SK-N-SH treated with all-trans-retinoic acid at 6 μM for 48 hours (cell line): ENCODE results near the gene HAUS1.

Experiments
- ATAC-seq: fragments of 200-7000 bp; cut with Tn5 transposase; 3 replicates; pipeline ENCODE4 v1.9.1; 2020; ENCODE audit warnings: mild to moderate bottlenecking, moderate library complexity
- ARNTL ChIP-seq: fragments of 450-650 bp; formaldehyde crosslinking; IDR thresholded peaks from 2 replicates; pipeline ENCODE4 v1.5.0; 2020; ENCODE audit warnings: low read depth, mild to moderate bottlenecking, moderate library complexity, borderline replicate concordance
- BACH2 ChIP-seq: fragments of 250-450 bp; sonication (Bioruptor Pico); IDR thresholded peaks from 2 replicates; pipeline ENCODE4 v1.9.0; 2021; ENCODE audit warnings: mild to moderate bottlenecking, borderline replicate concordance
- CSDC2 ChIP-seq: fragments of 250-450 bp; sonication (Bioruptor Pico); IDR thresholded peaks from 2 replicates; pipeline ENCODE4 v1.5.0; 2020; ENCODE audit warnings: mild to moderate bottlenecking, moderate library complexity
- GLIS3 ChIP-seq: fragments of 250-450 bp; sonication (Bioruptor Pico); IDR thresholded peaks from 2 replicates; pipeline ENCODE4 v1.5.0; 2020; ENCODE audit warnings: mild to moderate bottlenecking, moderate library complexity
- ISL1 ChIP-seq: fragments of 250-450 bp; sonication (Bioruptor Pico); IDR thresholded peaks from 2 replicates; pipeline ENCODE4 v2.1.2; 2022; ENCODE audit warnings: mild to moderate bottlenecking, moderate library complexity
- OSR1 ChIP-seq: fragments of 250-450 bp; sonication (Bioruptor Pico); IDR thresholded peaks from 2 replicates; pipeline ENCODE4 v1.8.0; 2022; ENCODE audit warnings: moderate library complexity, mild to moderate bottlenecking, inconsistent platforms
- PPARA ChIP-seq: fragments of 250-450 bp; sonication (Bioruptor Pico); IDR thresholded peaks from 2 replicates; pipeline ENCODE4 v1.5.0; 2020; ENCODE audit warnings: mild to moderate bottlenecking, borderline replicate concordance
- RARB ChIP-seq: fragments of 250-450 bp; sonication (Bioruptor Pico); IDR thresholded peaks from 2 replicates; pipeline ENCODE4 v1.8.0; 2021; ENCODE audit warnings: mild to moderate bottlenecking, moderate library complexity
- SNAI2 ChIP-seq: fragments of 250-450 bp; sonication (Bioruptor Pico); IDR thresholded peaks from 2 replicates; pipeline ENCODE4 v1.5.0; 2020; ENCODE audit warnings: mild to moderate bottlenecking, moderate library complexity
- TCF4 ChIP-seq: fragments of 250-450 bp; sonication (Bioruptor Pico); IDR thresholded peaks from 2 replicates; pipeline ENCODE4 v1.8.0; 2021; ENCODE audit warnings: mild to moderate bottlenecking, moderate library complexity, borderline replicate concordance
- ZC3H10 ChIP-seq: fragments of 250-450 bp; sonication (Bioruptor Pico); IDR thresholded peaks from 2 replicates; pipeline ENCODE4 v1.5.1; 2021; ENCODE audit warnings: mild to moderate bottlenecking, moderate library complexity
- ZFP3 ChIP-seq: fragments of 250-450 bp; sonication (Bioruptor Pico); IDR thresholded peaks from 2 replicates; pipeline ENCODE4 v1.5.0; 2020; ENCODE audit warnings: mild to moderate bottlenecking, moderate library complexity
- ZNF565 ChIP-seq: fragments of 450-650 bp; formaldehyde crosslinking; conservative IDR thresholded peaks from 2 replicates; pipeline ENCODE4 v1.5.0; 2020; ENCODE audit warnings: low read depth, mild to moderate bottlenecking, moderate library complexity
- ZNF70 ChIP-seq: fragments of 450-650 bp; formaldehyde crosslinking; IDR thresholded peaks from 2 replicates; pipeline ENCODE4 v1.5.0; 2020; ENCODE audit warnings: mild to moderate bottlenecking, moderate library complexity
- ZNF8 ChIP-seq: fragments of 450-650 bp; formaldehyde crosslinking; IDR thresholded peaks from 2 replicates; pipeline ENCODE4 v1.5.0; 2020; ENCODE audit warnings: mild to moderate bottlenecking, moderate library complexity
- TF ChIP-seq, protein P1 (sequence below): fragments of 250-450 bp; sonication (Bioruptor Pico); IDR thresholded peaks from 2 replicates; pipeline ENCODE4 v1.8.0; 2021; ENCODE audit warnings: low read depth, mild to moderate bottlenecking, moderate library complexity, borderline replicate concordance
- TF ChIP-seq, protein P2 (sequence below): fragments of 250-450 bp; sonication (Bioruptor Pico); IDR thresholded peaks from 2 replicates; pipeline ENCODE4 v1.8.0; 2020; ENCODE audit warnings: mild to moderate bottlenecking, moderate library complexity, borderline replicate concordance
- TF ChIP-seq, protein P3 (sequence below): fragments of 250-450 bp; sonication (Bioruptor Pico); IDR thresholded peaks from 2 replicates; pipeline ENCODE4 v1.5.1; 2020; ENCODE audit warnings: low read depth, mild to moderate bottlenecking, moderate library complexity
- TF ChIP-seq, protein P4 (sequence below): fragments of 250-450 bp; sonication (Bioruptor Pico); IDR thresholded peaks from 2 replicates; pipeline ENCODE4 v1.5.1; 2021; ENCODE audit warnings: mild to moderate bottlenecking, moderate library complexity
- TF ChIP-seq, protein P5 (sequence below): fragments of 250-450 bp; sonication (Bioruptor Pico); IDR thresholded peaks from 2 replicates; pipeline ENCODE4 v1.5.0; 2020; ENCODE audit warnings: mild to moderate bottlenecking, moderate library complexity

Gene HAUS1

DNA sequence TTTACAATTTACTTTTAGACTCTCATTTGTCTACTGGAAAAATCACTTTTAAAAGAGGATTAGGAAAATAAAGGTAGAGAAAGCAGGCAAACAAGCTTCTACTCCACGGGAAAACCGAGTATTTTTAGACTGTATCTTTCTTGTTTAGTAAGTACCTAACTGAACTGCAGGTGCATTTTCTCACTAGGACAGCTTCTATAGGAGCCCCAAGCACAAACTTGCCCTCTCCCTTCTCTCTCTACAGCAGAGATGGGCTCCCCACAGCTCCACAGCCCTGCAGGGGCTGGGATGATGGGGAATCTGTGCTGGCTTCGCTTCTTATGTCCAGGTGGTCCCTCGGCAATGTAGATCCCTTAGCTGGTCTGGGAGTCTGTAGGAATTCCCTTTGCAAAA lies 48.4 kb upstream of the HAUS1 start:
- peak; percentile 34; the same call in 2 of the 3 replicates for ATAC-seq
- TF ChIP-seq, protein P1, sequence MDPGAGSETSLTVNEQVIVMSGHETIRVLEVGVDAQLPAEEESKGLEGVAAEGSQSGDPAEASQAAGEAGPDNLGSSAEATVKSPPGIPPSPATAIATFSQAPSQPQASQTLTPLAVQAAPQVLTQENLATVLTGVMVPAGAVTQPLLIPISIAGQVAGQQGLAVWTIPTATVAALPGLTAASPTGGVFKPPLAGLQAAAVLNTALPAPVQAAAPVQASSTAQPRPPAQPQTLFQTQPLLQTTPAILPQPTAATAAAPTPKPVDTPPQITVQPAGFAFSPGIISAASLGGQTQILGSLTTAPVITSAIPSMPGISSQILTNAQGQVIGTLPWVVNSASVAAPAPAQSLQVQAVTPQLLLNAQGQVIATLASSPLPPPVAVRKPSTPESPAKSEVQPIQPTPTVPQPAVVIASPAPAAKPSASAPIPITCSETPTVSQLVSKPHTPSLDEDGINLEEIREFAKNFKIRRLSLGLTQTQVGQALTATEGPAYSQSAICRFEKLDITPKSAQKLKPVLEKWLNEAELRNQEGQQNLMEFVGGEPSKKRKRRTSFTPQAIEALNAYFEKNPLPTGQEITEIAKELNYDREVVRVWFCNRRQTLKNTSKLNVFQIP (CRISPR knock-in tag): no peak
- no peak for TF ChIP-seq SNAI2 (CRISPR knock-in tag)
- no peak for TF ChIP-seq ZC3H10 (CRISPR knock-in tag)
- TF ChIP-seq TCF4 (CRISPR knock-in tag): no peak
- no peak for TF ChIP-seq ARNTL (CRISPR knock-in tag)
- no peak for TF ChIP-seq ZFP3
- TF ChIP-seq CSDC2 (CRISPR knock-in tag): no peak
- TF ChIP-seq PPARA: no peak
- TF ChIP-seq, protein P2, sequence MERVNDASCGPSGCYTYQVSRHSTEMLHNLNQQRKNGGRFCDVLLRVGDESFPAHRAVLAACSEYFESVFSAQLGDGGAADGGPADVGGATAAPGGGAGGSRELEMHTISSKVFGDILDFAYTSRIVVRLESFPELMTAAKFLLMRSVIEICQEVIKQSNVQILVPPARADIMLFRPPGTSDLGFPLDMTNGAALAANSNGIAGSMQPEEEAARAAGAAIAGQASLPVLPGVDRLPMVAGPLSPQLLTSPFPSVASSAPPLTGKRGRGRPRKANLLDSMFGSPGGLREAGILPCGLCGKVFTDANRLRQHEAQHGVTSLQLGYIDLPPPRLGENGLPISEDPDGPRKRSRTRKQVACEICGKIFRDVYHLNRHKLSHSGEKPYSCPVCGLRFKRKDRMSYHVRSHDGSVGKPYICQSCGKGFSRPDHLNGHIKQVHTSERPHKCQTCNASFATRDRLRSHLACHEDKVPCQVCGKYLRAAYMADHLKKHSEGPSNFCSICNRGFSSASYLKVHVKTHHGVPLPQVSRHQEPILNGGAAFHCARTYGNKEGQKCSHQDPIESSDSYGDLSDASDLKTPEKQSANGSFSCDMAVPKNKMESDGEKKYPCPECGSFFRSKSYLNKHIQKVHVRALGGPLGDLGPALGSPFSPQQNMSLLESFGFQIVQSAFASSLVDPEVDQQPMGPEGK: no peak
- TF ChIP-seq BACH2 (CRISPR knock-in tag): no peak

DNA sequence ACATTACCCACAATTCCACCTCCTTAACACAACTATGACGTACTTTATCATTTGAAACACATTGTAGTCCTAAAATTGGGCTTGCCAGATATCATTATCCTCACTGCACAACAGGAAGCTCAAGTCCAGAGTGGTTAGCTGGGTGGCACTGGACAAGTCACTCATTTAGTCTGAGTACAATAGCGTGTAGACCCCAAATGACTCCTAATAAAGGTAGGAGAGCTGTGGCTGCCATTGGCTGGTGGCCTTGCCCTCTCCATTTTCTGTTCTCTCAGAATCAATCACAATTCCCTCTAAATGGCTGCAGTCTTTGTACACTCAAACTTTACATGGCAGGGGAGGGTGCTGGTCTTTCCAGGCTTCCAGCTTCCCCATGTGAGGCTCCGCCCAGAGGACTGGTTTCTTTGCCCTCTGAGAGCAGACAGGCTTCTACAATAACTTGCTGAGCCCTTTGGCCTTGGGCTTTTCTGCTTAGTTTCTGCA lies 43.8 kb upstream of the HAUS1 start:
- TF ChIP-seq ZNF565 (no peak), BACH2 (CRISPR knock-in tag) (no peak), CSDC2 (CRISPR knock-in tag) (no peak), ZC3H10 (CRISPR knock-in tag) (no peak), TCF4 (CRISPR knock-in tag) (no peak), SNAI2 (CRISPR knock-in tag) (no peak), OSR1 (CRISPR knock-in tag) (no peak), ISL1 (CRISPR knock-in tag) (no peak), PPARA (no peak), ARNTL (CRISPR knock-in tag) (no peak), ZFP3 (no peak), ZNF70 (CRISPR knock-in tag) (no peak), GLIS3 (CRISPR knock-in tag) (no peak), ZNF8 (CRISPR knock-in tag) (no peak), RARB (CRISPR knock-in tag) (no peak)
- TF ChIP-seq, protein P3, sequence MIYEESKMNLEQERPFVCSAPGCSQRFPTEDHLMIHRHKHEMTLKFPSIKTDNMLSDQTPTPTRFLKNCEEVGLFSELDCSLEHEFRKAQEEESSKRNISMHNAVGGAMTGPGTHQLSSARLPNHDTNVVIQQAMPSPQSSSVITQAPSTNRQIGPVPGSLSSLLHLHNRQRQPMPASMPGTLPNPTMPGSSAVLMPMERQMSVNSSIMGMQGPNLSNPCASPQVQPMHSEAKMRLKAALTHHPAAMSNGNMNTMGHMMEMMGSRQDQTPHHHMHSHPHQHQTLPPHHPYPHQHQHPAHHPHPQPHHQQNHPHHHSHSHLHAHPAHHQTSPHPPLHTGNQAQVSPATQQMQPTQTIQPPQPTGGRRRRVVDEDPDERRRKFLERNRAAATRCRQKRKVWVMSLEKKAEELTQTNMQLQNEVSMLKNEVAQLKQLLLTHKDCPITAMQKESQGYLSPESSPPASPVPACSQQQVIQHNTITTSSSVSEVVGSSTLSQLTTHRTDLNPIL (CRISPR knock-in tag): no peak
- TF ChIP-seq, protein P4, sequence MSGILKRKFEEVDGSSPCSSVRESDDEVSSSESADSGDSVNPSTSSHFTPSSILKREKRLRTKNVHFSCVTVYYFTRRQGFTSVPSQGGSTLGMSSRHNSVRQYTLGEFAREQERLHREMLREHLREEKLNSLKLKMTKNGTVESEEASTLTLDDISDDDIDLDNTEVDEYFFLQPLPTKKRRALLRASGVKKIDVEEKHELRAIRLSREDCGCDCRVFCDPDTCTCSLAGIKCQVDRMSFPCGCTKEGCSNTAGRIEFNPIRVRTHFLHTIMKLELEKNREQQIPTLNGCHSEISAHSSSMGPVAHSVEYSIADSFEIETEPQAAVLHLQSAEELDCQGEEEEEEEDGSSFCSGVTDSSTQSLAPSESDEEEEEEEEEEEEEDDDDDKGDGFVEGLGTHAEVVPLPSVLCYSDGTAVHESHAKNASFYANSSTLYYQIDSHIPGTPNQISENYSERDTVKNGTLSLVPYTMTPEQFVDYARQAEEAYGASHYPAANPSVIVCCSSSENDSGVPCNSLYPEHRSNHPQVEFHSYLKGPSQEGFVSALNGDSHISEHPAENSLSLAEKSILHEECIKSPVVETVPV (CRISPR knock-in tag): no peak
- TF ChIP-seq, protein P5, sequence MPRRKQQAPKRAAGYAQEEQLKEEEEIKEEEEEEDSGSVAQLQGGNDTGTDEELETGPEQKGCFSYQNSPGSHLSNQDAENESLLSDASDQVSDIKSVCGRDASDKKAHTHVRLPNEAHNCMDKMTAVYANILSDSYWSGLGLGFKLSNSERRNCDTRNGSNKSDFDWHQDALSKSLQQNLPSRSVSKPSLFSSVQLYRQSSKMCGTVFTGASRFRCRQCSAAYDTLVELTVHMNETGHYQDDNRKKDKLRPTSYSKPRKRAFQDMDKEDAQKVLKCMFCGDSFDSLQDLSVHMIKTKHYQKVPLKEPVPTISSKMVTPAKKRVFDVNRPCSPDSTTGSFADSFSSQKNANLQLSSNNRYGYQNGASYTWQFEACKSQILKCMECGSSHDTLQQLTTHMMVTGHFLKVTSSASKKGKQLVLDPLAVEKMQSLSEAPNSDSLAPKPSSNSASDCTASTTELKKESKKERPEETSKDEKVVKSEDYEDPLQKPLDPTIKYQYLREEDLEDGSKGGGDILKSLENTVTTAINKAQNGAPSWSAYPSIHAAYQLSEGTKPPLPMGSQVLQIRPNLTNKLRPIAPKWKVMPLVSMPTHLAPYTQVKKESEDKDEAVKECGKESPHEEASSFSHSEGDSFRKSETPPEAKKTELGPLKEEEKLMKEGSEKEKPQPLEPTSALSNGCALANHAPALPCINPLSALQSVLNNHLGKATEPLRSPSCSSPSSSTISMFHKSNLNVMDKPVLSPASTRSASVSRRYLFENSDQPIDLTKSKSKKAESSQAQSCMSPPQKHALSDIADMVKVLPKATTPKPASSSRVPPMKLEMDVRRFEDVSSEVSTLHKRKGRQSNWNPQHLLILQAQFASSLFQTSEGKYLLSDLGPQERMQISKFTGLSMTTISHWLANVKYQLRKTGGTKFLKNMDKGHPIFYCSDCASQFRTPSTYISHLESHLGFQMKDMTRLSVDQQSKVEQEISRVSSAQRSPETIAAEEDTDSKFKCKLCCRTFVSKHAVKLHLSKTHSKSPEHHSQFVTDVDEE (CRISPR knock-in tag): no peak
- TF ChIP-seq, protein P2: no peak
- ATAC-seq: no peak
